OCI-LY7 (cell line): Measurements from ENCODE around the gene DCAF5.

Experiments used
- EZH2phosphoT487 ChIP-seq: fragments of 200-600 bp; sonication (generic); IDR thresholded peaks from 2 replicates; pipeline ENCODE4 v1.6.1; 2018; ENCODE audit warnings: low read depth, borderline replicate concordance, mild to moderate bottlenecking, mixed run types, antibody characterized with exemption, low read length, moderate library complexity, mixed read lengths
- TF ChIP-seq, protein P1 (sequence below): fragments of 200-600 bp; sonication (generic); conservative IDR thresholded peaks from 2 replicates; pipeline ENCODE4 v1.5.1; 2014; ENCODE audit warnings: mild to moderate bottlenecking, antibody characterized with exemption, low read length, moderate library complexity, mixed read lengths

DNA sequence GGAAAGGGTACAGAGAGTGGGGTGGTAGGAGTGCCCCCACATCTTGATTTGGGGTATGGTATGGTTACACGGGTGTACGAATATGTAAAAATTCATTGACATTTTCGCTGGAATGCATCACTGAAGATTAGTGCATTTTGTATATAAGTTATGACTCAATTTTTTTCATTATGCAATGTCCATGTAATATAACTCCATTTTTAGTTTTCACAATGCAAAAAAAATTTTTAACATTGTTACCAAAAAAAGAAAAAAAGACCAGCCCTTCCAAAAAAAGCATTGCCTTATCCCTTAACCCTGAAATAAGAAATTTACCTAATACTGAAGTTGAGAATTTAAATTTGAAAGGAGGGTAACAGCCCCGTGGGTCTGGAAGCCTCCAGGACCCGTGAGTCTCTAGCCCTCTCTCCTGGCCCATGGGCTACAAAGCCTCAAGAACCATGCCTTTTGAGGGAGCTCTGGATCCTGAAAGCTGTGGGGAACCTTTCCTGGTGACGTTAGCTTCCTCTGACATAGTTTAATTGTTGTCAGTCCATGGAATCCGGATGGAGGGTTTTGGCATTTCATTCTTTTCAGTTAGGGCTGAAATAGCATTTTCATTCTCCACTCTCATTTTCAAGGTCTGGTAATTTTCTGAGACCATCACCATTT is 118.2 kb downstream of the DCAF5 start:
- TF ChIP-seq, protein P1, sequence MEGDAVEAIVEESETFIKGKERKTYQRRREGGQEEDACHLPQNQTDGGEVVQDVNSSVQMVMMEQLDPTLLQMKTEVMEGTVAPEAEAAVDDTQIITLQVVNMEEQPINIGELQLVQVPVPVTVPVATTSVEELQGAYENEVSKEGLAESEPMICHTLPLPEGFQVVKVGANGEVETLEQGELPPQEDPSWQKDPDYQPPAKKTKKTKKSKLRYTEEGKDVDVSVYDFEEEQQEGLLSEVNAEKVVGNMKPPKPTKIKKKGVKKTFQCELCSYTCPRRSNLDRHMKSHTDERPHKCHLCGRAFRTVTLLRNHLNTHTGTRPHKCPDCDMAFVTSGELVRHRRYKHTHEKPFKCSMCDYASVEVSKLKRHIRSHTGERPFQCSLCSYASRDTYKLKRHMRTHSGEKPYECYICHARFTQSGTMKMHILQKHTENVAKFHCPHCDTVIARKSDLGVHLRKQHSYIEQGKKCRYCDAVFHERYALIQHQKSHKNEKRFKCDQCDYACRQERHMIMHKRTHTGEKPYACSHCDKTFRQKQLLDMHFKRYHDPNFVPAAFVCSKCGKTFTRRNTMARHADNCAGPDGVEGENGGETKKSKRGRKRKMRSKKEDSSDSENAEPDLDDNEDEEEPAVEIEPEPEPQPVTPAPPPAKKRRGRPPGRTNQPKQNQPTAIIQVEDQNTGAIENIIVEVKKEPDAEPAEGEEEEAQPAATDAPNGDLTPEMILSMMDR = no peak
- no peak for TF ChIP-seq EZH2phosphoT487
